ENCODE data around the gene MPDZ.

GRCh38 chr9:13205824-13206223 is 73.7 kb downstream of the MPDZ start:
- no peak for TF ChIP-seq CTCF (IDR thresholded peaks at IDR 0.05)
- TF ChIP-seq POLR2A (IDR thresholded peaks at IDR 0.05), result no peak
